IMR-90 (cell line): ENCODE data around the gene NUBPL. TPM values are rescaled to one million over a fixed set of nuclear protein-coding genes. Genes with fewer than 3 reads are reported as not detected.

Source experiments
- ATAC-seq: fragments of 200-7000 bp; cut with Tn5 transposase; 2 replicates; pipeline ENCODE4 v1.9.1; 2020; ENCODE audit warnings: low read depth, mild to moderate bottlenecking, moderate library complexity
- BruUV-seq: library from RNA; stranded (reverse); fragments of 400-500 nt; replicated peaks from 2 replicates; lab custom pipeline; 2021; lab: Mats Ljungman, UMichigan
- CTCF ChIA-PET: fragments of 300-600 bp; formaldehyde crosslinking; extraction: SDS; loops from one replicate; lab custom pipeline; 2021; ENCODE audit warnings: antibody characterized with exemption; lab: Yijun Ruan, JAX
- POLR2A ChIA-PET: fragments of 300-600 bp; sonication (Branson Sonifier 250); formaldehyde crosslinking; loops from one replicate; lab custom pipeline; 2022; ENCODE audit warnings: antibody characterized with exemption; ENCODE audit not compliant: unreplicated experiment; lab: Charles Lee
- DNase-seq: peaks from one replicate; pipeline ENCODE4 v3.0.0; 2013
- H2AFZ ChIP-seq: replicated peaks from 2 replicates; pipeline ENCODE3; 2013; ENCODE audit warnings: low read length, mild to moderate bottlenecking; ENCODE audit not compliant: poor library complexity
- H2AK5ac ChIP-seq: 2 replicates; pipeline ENCODE4 v1.6.1; 2013; ENCODE audit warnings: low read depth, low read length, inconsistent platforms
- H2AK9ac ChIP-seq: replicated peaks from 2 replicates; pipeline ENCODE3; 2013; ENCODE audit warnings: mild to moderate bottlenecking, low read depth, low read length, moderate library complexity; ENCODE audit not compliant: poor library complexity
- H2BK120ac ChIP-seq: 2 replicates; pipeline ENCODE4 v1.6.1; 2013; ENCODE audit warnings: low read depth, low read length, inconsistent platforms
- H2BK15ac ChIP-seq: 3 replicates; pipeline ENCODE4 v1.6.1; 2013; ENCODE audit warnings: low read depth, low read length, inconsistent platforms
- H2BK20ac ChIP-seq: 2 replicates; pipeline ENCODE4 v1.6.1; 2013; ENCODE audit warnings: low read depth, mild to moderate bottlenecking, inconsistent platforms, low read length, moderate library complexity
- H2BK5ac ChIP-seq: 2 replicates; pipeline ENCODE4 v1.6.1; 2013; ENCODE audit warnings: mild to moderate bottlenecking, low read depth, low read length, inconsistent platforms; ENCODE audit not compliant: poor library complexity, severe bottlenecking
- H3K14ac ChIP-seq: replicated peaks from 2 replicates; pipeline ENCODE4 v1.6.1; 2013; ENCODE audit warnings: low read depth, low read length, inconsistent platforms
- H3K18ac ChIP-seq: 2 replicates; pipeline ENCODE4 v1.6.1; 2013; ENCODE audit warnings: low read depth, low read length, control low read depth
- H3K23ac ChIP-seq: 2 replicates; pipeline ENCODE4 v1.6.1; 2013; ENCODE audit warnings: low read depth, low read length, inconsistent platforms
- H3K27ac ChIP-seq: 2 replicates; pipeline ENCODE4 v1.5.1; 2013; ENCODE audit warnings: mild to moderate bottlenecking, control low read depth, low read length; ENCODE audit not compliant: insufficient read depth
- H3K27me3 ChIP-seq: 2 replicates; pipeline ENCODE4 v1.6.1; 2013; ENCODE audit warnings: low read length; ENCODE audit not compliant: control insufficient read depth, insufficient read depth
- H3K36me3 ChIP-seq: 2 replicates; pipeline ENCODE4 v1.6.1; 2013; ENCODE audit warnings: low read length, mixed read lengths; ENCODE audit not compliant: control insufficient read depth, insufficient read depth
- H3K4ac ChIP-seq: 2 replicates; pipeline ENCODE4 v1.6.1; 2013; ENCODE audit warnings: low read depth, low read length, inconsistent platforms
- H3K4me1 ChIP-seq: 2 replicates; pipeline ENCODE4 v1.6.1; 2013; ENCODE audit warnings: low read length, mixed read lengths; ENCODE audit not compliant: control insufficient read depth, insufficient read depth
- H3K4me2 ChIP-seq: 2 replicates; pipeline ENCODE4 v1.6.1; 2013; ENCODE audit warnings: low read depth, mild to moderate bottlenecking, control low read depth, low read length, moderate library complexity
- H3K4me3 ChIP-seq: 2 replicates; pipeline ENCODE4 v1.5.1; 2013; ENCODE audit warnings: low read depth, mild to moderate bottlenecking, control low read depth, low read length, moderate library complexity; ENCODE audit not compliant: insufficient read depth
- H3K56ac ChIP-seq: 2 replicates; pipeline ENCODE4 v1.6.1; 2013; ENCODE audit warnings: low read length, inconsistent platforms; ENCODE audit not compliant: insufficient read depth; ENCODE audit errors: extremely low read depth
- H3K79me1 ChIP-seq, 2 experiments: 2 replicates each; pipeline ENCODE4 v1.6.1; 2013; ENCODE audit warnings: low read length in 2 of 2, inconsistent platforms in 1 of 2, low read depth in 1 of 2
- H3K9ac ChIP-seq: 2 replicates; pipeline ENCODE4 v1.6.1; 2013; ENCODE audit warnings: low read depth, low read length, control low read depth
- H3K9me1 ChIP-seq: 2 replicates; pipeline ENCODE4 v1.6.1; 2013; ENCODE audit warnings: low read length, inconsistent platforms; ENCODE audit not compliant: insufficient read depth
- H3K9me3 ChIP-seq: 2 replicates; pipeline ENCODE4 v1.6.1; 2013; ENCODE audit warnings: low read length; ENCODE audit not compliant: control insufficient read depth, insufficient read depth
- H4K20me1 ChIP-seq: 2 replicates; pipeline ENCODE4 v1.6.1; 2013; ENCODE audit warnings: low read length, inconsistent platforms; ENCODE audit not compliant: insufficient read depth
- H4K5ac ChIP-seq: 2 replicates; pipeline ENCODE4 v1.6.1; 2013; ENCODE audit warnings: mild to moderate bottlenecking, low read depth, low read length, control low read depth
- H4K8ac ChIP-seq, 2 experiments: 2 replicates each; pipeline ENCODE4 v1.6.1; 2013; ENCODE audit warnings: low read depth in 2 of 2, low read length in 2 of 2, control low read depth in 1 of 2, inconsistent platforms in 1 of 2
- H4K91ac ChIP-seq: 2 replicates; pipeline ENCODE4 v1.6.1; 2013; ENCODE audit warnings: low read depth, low read length, inconsistent platforms; ENCODE audit not compliant: insufficient read depth
- MAFK ChIP-seq: IDR thresholded peaks from 2 replicates; pipeline ENCODE4 v1.6.1; 2012; ENCODE audit warnings: low read depth, low read length, improper control_type of control experiment
- WGBS, 2 experiments: methylation state at CpG; one replicate each; pipeline versions ENCODE4 v1.1.5 to v1.1.7; 2013; ENCODE audit warnings: missing lambda C conversion rate in 2 of 2; ENCODE audit not compliant: insufficient read length in 1 of 2; ENCODE audit errors: extremely low coverage in 2 of 2; 5-methylcytosine and 5-hydroxymethylcytosine counted together
- dilution Hi-C: fragments of 300-500 bp; cut with HindIII; formaldehyde crosslinking; loops from one replicate; pipeline ENCODE4 v1.14.3; 2018; ENCODE audit warnings: low sequenced_read_pairs; ENCODE audit not compliant: unreplicated experiment
- in situ Hi-C: fragments of 300-500 bp; cut with MboI; formaldehyde crosslinking; loops from 3 replicates; pipeline ENCODE4 v1.14.3; 2019; ENCODE audit warnings: low sequenced_read_pairs, inconsistent platforms, mixed read lengths
- intact Hi-C: fragments of 100-400 bp; cut with micrococcal nuclease; formaldehyde crosslinking; loops from 2 replicates; pipeline ENCODE4 v1.10.0; 2022
- polyA plus RNA-seq, 3 experiments: library from polyadenylated mRNA; depleted of rRNA; stranded (reverse); fragments of >200 nt; gene quantifications; 2 replicates each; pipeline ENCODE4 v1.2.3, GENCODE V29; 2012; ENCODE audit warnings: low replicate concordance in 1 of 3
- total RNA-seq: library from RNA; depleted of rRNA; stranded (reverse); fragments of >200 nt; gene quantifications from 2 replicates; pipeline ENCODE4 v1.2.3, GENCODE V29; 2012

The NUBPL gene
- total and polyA plus RNA-seq, 2 of the 4 experiments (the other 2 are of a cell fraction) = 5.4 to 11.5 TPM

GRCh38 chr14:31564194-31564593 is 3.0 kb downstream of the NUBPL start:
- Histone ChIP-seq H4K5ac (no peak overlapping the region), H3K9me3 (no peaks in the 10 kb centered on the region), H3K18ac (no peak overlapping the region), H3K4me1 (peaks cover 3% of the 10 kb centered on the region), H3K14ac (no peak overlapping the region), H3K9me1 (no peaks in the 10 kb centered on the region), H2BK5ac (no peak overlapping the region), H3K56ac (no peak overlapping the region), H3K4me3 (no peak overlapping the region), H3K27ac (no peak overlapping the region), H3K36me3 (no peaks in the 10 kb centered on the region), H4K8ac (no peak overlapping the region), H2BK120ac (no peak overlapping the region), H3K27me3 (no peaks in the 10 kb centered on the region), H2AK5ac (no peak overlapping the region), H2AFZ (no peak overlapping the region), H3K23ac (no peak overlapping the region), H3K4me2 (no peak overlapping the region), H3K9ac (no peak overlapping the region), H2BK20ac (no peak overlapping the region), H4K91ac (no peak overlapping the region), H3K4ac (no peak overlapping the region), H3K79me1 (no peaks in the 10 kb centered on the region; a peak in 2 of 4 replicates), H2BK15ac (no peak overlapping the region), H2AK9ac (no peak overlapping the region), H4K20me1 (no peaks in the 10 kb centered on the region)
- CTCF ChIA-PET = no interaction called here
- intact Hi-C loops = loop anchor here (10.0 kb wide), 1 partner anchor 901 kb away; no protein-coding TSS in a partner anchor
- no peak for TF ChIP-seq MAFK
- BruUV-seq = no TSS peak
- in situ Hi-C loops = no loop called here
- WGBS, 2 experiments = no CpG with 5 or more reads among the region's 2 CpGs
- dilution Hi-C loops = no loop called here
- DNase-seq = no peak
- ATAC-seq = no peak
- POLR2A ChIA-PET = interaction anchor here (0.6 kb wide), 1 partner anchor 33 kb away, joined by 6 read pairs; no protein-coding TSS in a partner anchor
